Mammary epithelial cell (primary cell): ENCODE data around the gene KIAA0930.

Source experiments
- CTCF ChIP-seq, 2 donors: IDR thresholded peaks in 1 of 2; conservative IDR thresholded peaks in 1 of 2; 2 replicates each; pipeline ENCODE4 v1.5.1; 2011 to 2012; ENCODE audit warnings: inconsistent platforms in 2 of 2, low read length in 2 of 2, mild to moderate bottlenecking in 2 of 2, control low read depth in 1 of 2, low read depth in 1 of 2; ENCODE audit not compliant: insufficient read depth in 1 of 2; ENCODE audit errors: extremely low read depth in 1 of 2
- EZH2 ChIP-seq: IDR thresholded peaks from 2 replicates; pipeline ENCODE4 v1.6.1; 2012; ENCODE audit warnings: low read length, inconsistent platforms, borderline replicate concordance

- TF ChIP-seq EZH2 (no peak), CTCF (conservative IDR thresholded peaks at IDR 0.05 in 1 of 2, IDR thresholded peaks at IDR 0.05 in 1 of 2; ENCODE audit: extremely low read depth in 1 of 2, insufficient read depth in 1 of 2, low read depth in 1 of 2, low read length in 2 of 2) (no peak)
Observed at GRCh38 chr22:45273452-45274075, 32.9 kb upstream of the KIAA0930 start.
